B cell (primary cell): ENCODE results near the gene SEC22B. TPM values are rescaled to one million over a fixed set of nuclear protein-coding genes. Genes with fewer than 3 reads are reported as not detected.
"Not testable (repeated sequence)": the region's sequence is repeated elsewhere in the genome, so short reads cannot be mapped to it uniquely, and the experiment has no call there.

Source experiments
- ATAC-seq: fragments of 200-7000 bp; cut with Tn5 transposase; one replicate; pipeline ENCODE4 v1.10.0; 2021; ENCODE audit warnings: low read depth, mild to moderate bottlenecking, moderate number of reproducible peaks, moderate library complexity
- CTCF ChIA-PET: fragments of 350-600 bp; sonication (Branson Sonifier 250); formaldehyde crosslinking; loops from one replicate; lab custom pipeline; 2021; ENCODE audit warnings: antibody characterized with exemption, inconsistent platforms; lab: Charles Lee
- POLR2A ChIA-PET: fragments of 350-600 bp; sonication (Branson Sonifier 250); formaldehyde crosslinking; loops from one replicate; lab custom pipeline; 2021; ENCODE audit warnings: antibody characterized with exemption; lab: Charles Lee
- DNase-seq: peaks from one replicate; pipeline ENCODE4 v3.0.0; 2013
- H2AFZ ChIP-seq: 2 replicates; pipeline ENCODE4 v1.6.1; 2012; ENCODE audit warnings: mild to moderate bottlenecking, low read depth, low read length; ENCODE audit not compliant: insufficient read depth, poor library complexity, severe bottlenecking
- H3K27ac ChIP-seq, 2 donors: 1 replicate in 1 of 2; 2 replicates in 1 of 2; pipeline ENCODE4 v1.5.1; 2012 to 2013; ENCODE audit warnings: low read length in 2 of 2, mild to moderate bottlenecking in 2 of 2, moderate library complexity in 1 of 2
- H3K27me3 ChIP-seq, 4 experiments: fragments of 200-600 bp in 1 of 4; sonication (generic) in 1 of 4; replicated peaks in 1 of 4; 1 replicate in 2 of 4; 2 replicates in 2 of 4; pipeline versions ENCODE4 v1.6.1 to v1.7.0; 2013 to 2016; ENCODE audit warnings: low read length in 3 of 4, mild to moderate bottlenecking in 2 of 4, mixed read lengths in 1 of 4, moderate library complexity in 1 of 4; ENCODE audit not compliant: insufficient read depth in 4 of 4, control insufficient read depth in 3 of 4; ENCODE audit errors: control extremely low read depth in 1 of 4
- H3K36me3 ChIP-seq, 2 experiments: replicated peaks in 1 of 2; 1 replicate in 1 of 2; 2 replicates in 1 of 2; pipeline versions ENCODE4 v1.6.1 to v1.7.1; 2013; ENCODE audit warnings: low read length in 1 of 2; ENCODE audit not compliant: insufficient read depth in 2 of 2, control insufficient read depth in 1 of 2; ENCODE audit errors: control extremely low read depth in 1 of 2, extremely low read depth in 1 of 2
- H3K4me1 ChIP-seq, 2 donors: fragments of 200-600 bp in 1 of 2; sonication (generic) in 1 of 2; 1 replicate in 1 of 2; 2 replicates in 1 of 2; pipeline versions ENCODE4 v1.5.1 to v1.6.1; 2013 to 2017; ENCODE audit warnings: low read length in 2 of 2; ENCODE audit not compliant: control insufficient read depth in 2 of 2, insufficient read depth in 2 of 2
- H3K4me2 ChIP-seq: replicated peaks from 2 replicates; pipeline ENCODE3; 2012; ENCODE audit warnings: mild to moderate bottlenecking, low read depth, low read length; ENCODE audit not compliant: poor library complexity, severe bottlenecking
- H3K4me3 ChIP-seq, 5 experiments: fragments of 200-600 bp in 1 of 5; sonication (generic) in 1 of 5; 1 replicate in 3 of 5; 2 replicates in 2 of 5; pipeline versions ENCODE4 v1.5.1 to v1.7.0; 2011 to 2016; ENCODE audit warnings: low read length in 4 of 5, mild to moderate bottlenecking in 4 of 5, low read depth in 2 of 5, control low read depth in 1 of 5, moderate library complexity in 1 of 5; ENCODE audit not compliant: insufficient read depth in 1 of 5; ENCODE audit errors: control extremely low read depth in 1 of 5, extremely low read depth in 1 of 5
- H3K79me2 ChIP-seq: fragments of 200-600 bp; sonication (generic); one replicate; pipeline ENCODE4 v1.6.0; 2016; ENCODE audit warnings: low read length; ENCODE audit not compliant: control insufficient read depth, insufficient read depth
- H3K9ac ChIP-seq: fragments of 200-600 bp; sonication (generic); 2 replicates; pipeline ENCODE4 v1.6.1; 2017; ENCODE audit warnings: mild to moderate bottlenecking, low read length, moderate library complexity
- H3K9me3 ChIP-seq, 3 donors: one replicate each; pipeline versions ENCODE4 v1.6.1 to v1.7.1; 2013; ENCODE audit warnings: low read length in 2 of 3; ENCODE audit not compliant: control insufficient read depth in 2 of 3, insufficient read depth in 1 of 3; ENCODE audit errors: control extremely low read depth in 1 of 3
- H4K20me1 ChIP-seq: 2 replicates; pipeline ENCODE4 v1.6.0; 2012; ENCODE audit warnings: mild to moderate bottlenecking, low read length; ENCODE audit not compliant: insufficient read depth, control insufficient read depth, poor library complexity, severe bottlenecking
- H3K27ac Mint-ChIP-seq: one replicate; pipeline ENCODE4 v1.8.0; 2021; ENCODE audit warnings: mixed read lengths
- H3K27me3 Mint-ChIP-seq: one replicate; pipeline ENCODE4 v1.8.0; 2021; ENCODE audit warnings: mixed read lengths
- H3K4me1 Mint-ChIP-seq: one replicate; pipeline ENCODE4 v1.8.0; 2021; ENCODE audit warnings: mixed read lengths
- H3K4me3 Mint-ChIP-seq: one replicate; pipeline ENCODE4 v1.8.0; 2021; ENCODE audit warnings: mixed read lengths
- H3K9me3 Mint-ChIP-seq: one replicate; pipeline ENCODE4 v1.8.0; 2022; ENCODE audit warnings: mixed read lengths; ENCODE audit not compliant: insufficient read depth
- WGBS: methylation state at CpG from one replicate; pipeline ENCODE4 v1.1.5; 2013; ENCODE audit warnings: missing lambda C conversion rate; ENCODE audit not compliant: insufficient coverage; 5-methylcytosine and 5-hydroxymethylcytosine counted together
- intact Hi-C: fragments of 100-400 bp; cut with micrococcal nuclease; formaldehyde crosslinking; loops from one replicate; pipeline ENCODE4 v1.10.0; 2022
- polyA plus RNA-seq: library from polyadenylated mRNA; depleted of rRNA; stranded (reverse); fragments of >200 nt; gene quantifications from 2 replicates; pipeline ENCODE4 v1.2.3, GENCODE V29; 2012
- total RNA-seq, 2 donors: library from RNA; stranded (reverse); fragments of 120-200 nt in 1 of 2; gene quantifications; 1 replicate in 1 of 2; 2 replicates in 1 of 2; pipeline versions ENCODE4 v1.2.3 to v1.2.4, GENCODE V29; 2013 to 2022

The SEC22B gene
- total and polyA plus RNA-seq, 2 donors (not counting 1 experiment from before 2014, with no cell fraction given), result 6.5 to 33.0 TPM

DNA sequence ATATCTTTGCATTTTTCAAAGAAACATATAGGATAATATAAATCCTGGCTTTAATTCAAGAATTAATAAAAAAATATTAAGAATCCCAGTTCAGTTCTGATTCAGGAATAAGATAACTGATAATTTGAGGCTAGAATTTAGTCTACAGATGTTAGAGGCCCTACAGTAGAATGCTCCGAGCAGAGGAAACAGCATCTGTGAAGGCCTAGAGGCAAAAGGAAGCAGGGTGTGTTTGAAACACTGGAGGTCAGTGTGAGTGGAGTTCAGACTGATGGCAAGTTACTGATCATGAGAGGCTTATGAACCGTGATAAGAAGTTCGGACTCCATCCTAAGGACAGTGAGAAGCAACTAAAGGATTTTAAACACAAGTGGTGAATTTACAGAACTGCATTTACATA lies 33.0 kb downstream of the SEC22B start:
- ATAC-seq, H3K27me3 ChIP-seq, H2AFZ ChIP-seq, intact Hi-C loops, H3K4me3 Mint-ChIP-seq, H3K9ac ChIP-seq, H3K27me3 Mint-ChIP-seq, H3K27ac Mint-ChIP-seq, H3K9me3 Mint-ChIP-seq, DNase-seq, H3K27ac ChIP-seq, H3K36me3 ChIP-seq, H4K20me1 ChIP-seq, H3K4me3 ChIP-seq, H3K79me2 ChIP-seq, H3K4me2 ChIP-seq, POLR2A ChIA-PET, H3K9me3 ChIP-seq, CTCF ChIA-PET: not testable (repeated sequence)
- peaks cover 9 to 21% of the 10 kb centered on the region in 2 donors for H3K4me1 ChIP-seq
- no CpG with 5 or more reads among the region's 3 CpGs for WGBS
- H3K4me1 Mint-ChIP-seq, result peaks cover 16% of the 10 kb centered on the region

- Mint-ChIP-seq H3K27ac (peak overlapping the region; percentile 76), H3K4me3 (peak overlapping the region; percentile 65), H3K4me1 (peaks cover 15% of the 10 kb centered on the region)
- H3K36me3 ChIP-seq, H2AFZ ChIP-seq, H4K20me1 ChIP-seq, H3K27ac ChIP-seq, H3K9me3 ChIP-seq, H3K4me2 ChIP-seq, H3K27me3 Mint-ChIP-seq, H3K27me3 ChIP-seq, H3K9ac ChIP-seq, POLR2A ChIA-PET, H3K4me3 ChIP-seq, intact Hi-C loops, H3K79me2 ChIP-seq, CTCF ChIA-PET, H3K9me3 Mint-ChIP-seq: not testable (repeated sequence)
- peak; percentile 99 for ATAC-seq
- DNase-seq, result peak; percentile 81
- H3K4me1 ChIP-seq, result peaks cover 9 to 21% of the 10 kb centered on the region in 2 donors
- WGBS, result no CpG with 5 or more reads among the region's 14 CpGs
Observed at GRCh38 chr1:120142512-120143263, 33.6 kb downstream of the SEC22B start.

GRCh38 chr1:120141865-120142264 lies 34.5 kb downstream of the SEC22B start:
- H3K4me1 Mint-ChIP-seq, result peaks cover 15% of the 10 kb centered on the region
- H3K27me3 Mint-ChIP-seq, H4K20me1 ChIP-seq, POLR2A ChIA-PET, DNase-seq, ATAC-seq, CTCF ChIA-PET, H3K27me3 ChIP-seq, H3K27ac Mint-ChIP-seq, intact Hi-C loops, H3K36me3 ChIP-seq, H3K27ac ChIP-seq, H3K79me2 ChIP-seq, H3K9ac ChIP-seq, H2AFZ ChIP-seq, H3K9me3 Mint-ChIP-seq, H3K4me2 ChIP-seq, H3K4me3 ChIP-seq, H3K9me3 ChIP-seq: not testable (repeated sequence)
- peaks cover 9 to 21% of the 10 kb centered on the region in 2 donors for H3K4me1 ChIP-seq
- H3K4me3 Mint-ChIP-seq, result peak overlapping the region; percentile 30

DNA sequence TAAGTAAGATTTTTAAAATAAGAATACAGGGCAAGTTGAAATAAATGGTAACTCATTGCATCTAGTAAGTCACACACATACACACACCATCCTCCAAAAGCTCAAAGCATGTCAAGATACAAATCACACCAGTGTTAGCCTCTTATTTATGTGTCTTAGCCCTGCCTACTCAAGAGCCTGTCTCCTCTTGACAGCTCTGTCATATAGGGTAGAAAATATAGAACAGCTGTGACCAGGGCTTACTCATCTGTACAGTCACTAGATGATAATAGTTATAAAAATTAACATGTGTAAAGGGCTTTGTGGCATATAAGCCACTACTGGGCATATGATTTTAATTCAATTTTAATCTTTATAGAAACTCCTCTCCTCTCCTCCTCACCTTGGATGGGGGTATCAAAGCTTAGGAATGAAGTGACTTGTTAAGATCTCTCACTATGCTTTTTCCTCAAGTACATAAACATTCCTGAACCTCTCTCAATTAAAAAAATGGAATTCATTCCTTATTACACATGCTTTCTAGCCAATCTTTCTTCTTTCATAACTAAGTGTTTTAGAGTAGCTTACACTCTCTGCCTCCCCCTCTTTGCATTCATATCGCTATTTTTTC lies 35.6 kb downstream of the SEC22B start:
- H3K79me2 ChIP-seq, H3K9me3 Mint-ChIP-seq, H3K36me3 ChIP-seq, H3K4me2 ChIP-seq, H3K9me3 ChIP-seq, intact Hi-C loops, CTCF ChIA-PET, H3K4me3 Mint-ChIP-seq, H3K27ac Mint-ChIP-seq, H2AFZ ChIP-seq, H3K27me3 Mint-ChIP-seq, DNase-seq, H3K9ac ChIP-seq, H3K27ac ChIP-seq, ATAC-seq, H3K4me3 ChIP-seq, H3K27me3 ChIP-seq, H4K20me1 ChIP-seq, POLR2A ChIA-PET: not testable (repeated sequence)
- H3K4me1 Mint-ChIP-seq, result peaks cover 15% of the 10 kb centered on the region
- no CpG with 5 or more reads among the region's 1 CpG for WGBS
- H3K4me1 ChIP-seq, result peaks cover 9 to 21% of the 10 kb centered on the region in 2 donors
